Measurements from ENCODE around the gene VTI1A.

- TF ChIP-seq POLR2A (IDR thresholded peaks at IDR 0.05) (no peak), CTCF (IDR thresholded peaks at IDR 0.05) (no peak), POLR2AphosphoS5 (IDR thresholded peaks at IDR 0.05) (no peak), EP300 (IDR thresholded peaks at IDR 0.05) (no peak)
These were observed 379.1 kb downstream of the VTI1A start for GRCh38 chr10:112826018-112826697.

Measured in upper lobe of left lung (tissue), 4 donors.